ENCODE data around the gene RS1.

DNA sequence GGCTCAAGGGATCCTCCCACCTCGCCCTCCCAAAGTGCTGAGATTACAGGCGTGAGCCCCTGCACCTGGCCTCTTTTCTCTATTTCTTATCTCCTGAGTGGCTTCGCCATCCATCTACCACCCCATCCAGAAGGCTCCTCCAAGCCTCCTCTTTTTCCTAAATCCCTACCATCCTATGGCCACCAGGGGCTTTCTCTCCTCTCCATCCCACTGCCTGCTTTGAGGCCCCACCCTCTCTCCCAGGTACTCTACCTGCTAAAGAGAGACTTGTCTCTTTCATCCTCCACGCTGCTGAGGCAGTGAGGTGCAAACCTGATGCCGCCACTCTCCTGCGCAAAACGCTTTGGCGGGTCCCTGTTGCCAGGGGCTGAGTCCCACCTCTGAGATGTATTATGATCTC, 7.0 kb downstream of the RS1 start:
- TF ChIP-seq, protein P1, sequence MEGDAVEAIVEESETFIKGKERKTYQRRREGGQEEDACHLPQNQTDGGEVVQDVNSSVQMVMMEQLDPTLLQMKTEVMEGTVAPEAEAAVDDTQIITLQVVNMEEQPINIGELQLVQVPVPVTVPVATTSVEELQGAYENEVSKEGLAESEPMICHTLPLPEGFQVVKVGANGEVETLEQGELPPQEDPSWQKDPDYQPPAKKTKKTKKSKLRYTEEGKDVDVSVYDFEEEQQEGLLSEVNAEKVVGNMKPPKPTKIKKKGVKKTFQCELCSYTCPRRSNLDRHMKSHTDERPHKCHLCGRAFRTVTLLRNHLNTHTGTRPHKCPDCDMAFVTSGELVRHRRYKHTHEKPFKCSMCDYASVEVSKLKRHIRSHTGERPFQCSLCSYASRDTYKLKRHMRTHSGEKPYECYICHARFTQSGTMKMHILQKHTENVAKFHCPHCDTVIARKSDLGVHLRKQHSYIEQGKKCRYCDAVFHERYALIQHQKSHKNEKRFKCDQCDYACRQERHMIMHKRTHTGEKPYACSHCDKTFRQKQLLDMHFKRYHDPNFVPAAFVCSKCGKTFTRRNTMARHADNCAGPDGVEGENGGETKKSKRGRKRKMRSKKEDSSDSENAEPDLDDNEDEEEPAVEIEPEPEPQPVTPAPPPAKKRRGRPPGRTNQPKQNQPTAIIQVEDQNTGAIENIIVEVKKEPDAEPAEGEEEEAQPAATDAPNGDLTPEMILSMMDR (IDR thresholded peaks at IDR 0.05), result no peak
- TF ChIP-seq POLR2A (IDR thresholded peaks at IDR 0.05), result no peak
